Keratinocyte (primary cell): ENCODE results near the gene SIMC1.
"Not testable (repeated sequence)": the region's sequence is repeated elsewhere in the genome, so short reads cannot be mapped to it uniquely, and the experiment has no call there.

Experiments
- EZH2 ChIP-seq: IDR thresholded peaks from one replicate; pipeline ENCODE4 v1.6.1; 2012; ENCODE audit warnings: inconsistent platforms, mild to moderate bottlenecking, low read length, moderate library complexity
- TF ChIP-seq, protein P1 (sequence below), 3 experiments: IDR thresholded peaks in 1 of 3; conservative IDR thresholded peaks in 1 of 3; optimal IDR thresholded peaks in 1 of 3; 2 replicates in 2 of 3; 3 replicates in 1 of 3; pipeline versions ENCODE3 to v1.5.1; 2011; ENCODE audit warnings: low read length in 3 of 3, mild to moderate bottlenecking in 3 of 3, moderate library complexity in 2 of 3, control low read depth in 1 of 3, inconsistent platforms in 1 of 3; ENCODE audit not compliant: insufficient read depth in 2 of 3; ENCODE audit errors: extremely low read depth in 1 of 3

DNA sequence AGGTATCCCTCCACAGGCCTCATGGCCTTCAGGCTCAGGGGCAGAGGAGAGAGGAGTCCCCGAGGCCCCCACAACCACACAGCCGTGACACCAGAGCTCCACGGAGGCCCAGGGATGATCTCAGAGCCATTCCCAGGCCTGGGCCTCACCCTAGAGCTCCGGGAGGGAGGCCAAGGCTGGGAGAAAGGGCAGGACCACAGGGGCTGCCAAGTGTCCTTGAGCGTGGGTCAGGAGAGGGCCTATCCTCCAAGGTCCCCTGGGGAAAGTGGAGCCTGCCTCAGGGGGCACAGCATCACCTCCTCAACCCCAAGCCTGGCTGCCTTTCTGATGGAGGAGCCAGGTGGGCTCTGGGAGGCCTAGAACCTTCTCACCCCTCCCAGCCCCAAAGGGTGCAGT, 45.5 kb upstream of the SIMC1 start:
- TF ChIP-seq, protein P1, sequence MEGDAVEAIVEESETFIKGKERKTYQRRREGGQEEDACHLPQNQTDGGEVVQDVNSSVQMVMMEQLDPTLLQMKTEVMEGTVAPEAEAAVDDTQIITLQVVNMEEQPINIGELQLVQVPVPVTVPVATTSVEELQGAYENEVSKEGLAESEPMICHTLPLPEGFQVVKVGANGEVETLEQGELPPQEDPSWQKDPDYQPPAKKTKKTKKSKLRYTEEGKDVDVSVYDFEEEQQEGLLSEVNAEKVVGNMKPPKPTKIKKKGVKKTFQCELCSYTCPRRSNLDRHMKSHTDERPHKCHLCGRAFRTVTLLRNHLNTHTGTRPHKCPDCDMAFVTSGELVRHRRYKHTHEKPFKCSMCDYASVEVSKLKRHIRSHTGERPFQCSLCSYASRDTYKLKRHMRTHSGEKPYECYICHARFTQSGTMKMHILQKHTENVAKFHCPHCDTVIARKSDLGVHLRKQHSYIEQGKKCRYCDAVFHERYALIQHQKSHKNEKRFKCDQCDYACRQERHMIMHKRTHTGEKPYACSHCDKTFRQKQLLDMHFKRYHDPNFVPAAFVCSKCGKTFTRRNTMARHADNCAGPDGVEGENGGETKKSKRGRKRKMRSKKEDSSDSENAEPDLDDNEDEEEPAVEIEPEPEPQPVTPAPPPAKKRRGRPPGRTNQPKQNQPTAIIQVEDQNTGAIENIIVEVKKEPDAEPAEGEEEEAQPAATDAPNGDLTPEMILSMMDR (optimal IDR thresholded peaks at IDR 0.05 in 1 of 3, IDR thresholded peaks at IDR 0.05 in 1 of 3, conservative IDR thresholded peaks at IDR 0.05 in 1 of 3; ENCODE audit: extremely low read depth in 1 of 3, insufficient read depth in 2 of 3, low read length in 3 of 3), result not testable (repeated sequence)
- TF ChIP-seq EZH2, result not testable (repeated sequence)
